HG03442 (cell line): ENCODE measurements around the gene DLGAP5.

Experiments
- ATAC-seq: cut with Tn5 transposase; IDR thresholded peaks from one replicate; pipeline ENCODE4 v1.9.1; 2021; ENCODE audit warnings: mild to moderate bottlenecking, moderate library complexity; ENCODE audit not compliant: unreplicated experiment

The DLGAP5 gene

GRCh38 chr14:55131370-55132137, 59.8 kb downstream of the DLGAP5 start:
- ATAC-seq = no peak

GRCh38 chr14:55130196-55130550, 61.2 kb downstream of the DLGAP5 start:
- no peak for ATAC-seq

- peak; percentile 57 for ATAC-seq
Measured at GRCh38 chr14:55129428-55130195, 61.8 kb downstream of the DLGAP5 start.

GRCh38 chr14:55129086-55129427, 62.3 kb downstream of the DLGAP5 start, which contains the start of gene LGALS3:
TSS of gene LGALS3 (plus strand) at chr14:55129252. CDS start at chr14:55137374, 8,122 bp downstream.
- peak; percentile 61 for ATAC-seq

- ATAC-seq = no peak
Measured at GRCh38 chr14:55128386-55129085, 62.8 kb downstream of the DLGAP5 start.

- ATAC-seq = no peak
Measured at GRCh38 chr14:55127460-55127951, 63.9 kb downstream of the DLGAP5 start.

- ATAC-seq = no peak
Measured at GRCh38 chr14:55126932-55127459, 64.4 kb downstream of the DLGAP5 start.

GRCh38 chr14:55126034-55126433, 65.4 kb downstream of the DLGAP5 start:
- no peak for ATAC-seq

GRCh38 chr14:55125403-55125802, 66.0 kb downstream of the DLGAP5 start:
- no peak for ATAC-seq

- ATAC-seq = no peak
Measured at GRCh38 chr14:55124774-55125386, 66.5 kb downstream of the DLGAP5 start.

- no peak for ATAC-seq
Measured at GRCh38 chr14:55123852-55124639, 67.3 kb downstream of the DLGAP5 start.

- no peak for ATAC-seq
Measured at GRCh38 chr14:55123101-55123500, 68.3 kb downstream of the DLGAP5 start.

- ATAC-seq = no peak
Measured at GRCh38 chr14:55122440-55122986, 68.9 kb downstream of the DLGAP5 start.

GRCh38 chr14:55121628-55122439, 69.6 kb downstream of the DLGAP5 start:
- ATAC-seq = no peak

GRCh38 chr14:55120571-55121495, 70.6 kb downstream of the DLGAP5 start:
- no peak for ATAC-seq

- ATAC-seq = no peak
Measured at GRCh38 chr14:55118761-55119160, 72.6 kb downstream of the DLGAP5 start.

- ATAC-seq = no peak
Measured at GRCh38 chr14:55117803-55118441, 73.5 kb downstream of the DLGAP5 start.
